ENCODE measurements around the gene CLIC3.

CLIC3 gene

GRCh38 chr9:136970361-136970760 is 26.0 kb downstream of the CLIC3 start:
- no peak for TF ChIP-seq CTCF (conservative IDR thresholded peaks at IDR 0.05; ENCODE audit: control insufficient read depth, insufficient read depth, low read depth, low read length)
- no peak overlapping the region for H3K4me3 ChIP-seq (ENCODE audit: control insufficient read depth, low read depth, low read length)

GRCh38 chr9:136969774-136970173 is 26.6 kb downstream of the CLIC3 start:
- TF ChIP-seq CTCF (conservative IDR thresholded peaks at IDR 0.05; ENCODE audit: control insufficient read depth, insufficient read depth, low read depth, low read length): no peak
- H3K4me3 ChIP-seq (ENCODE audit: control insufficient read depth, low read depth, low read length): no peak overlapping the region

More at GRCh38 chr9:136970361-136970760, 26.0 kb downstream of the CLIC3 start:
- DNase-seq (ENCODE audit: low read depth): no peak

GRCh38 chr9:136969150-136969549 is 27.2 kb downstream of the CLIC3 start:
- H3K4me3 ChIP-seq (ENCODE audit: control insufficient read depth, low read depth, low read length): no peak overlapping the region
- no peak for DNase-seq (ENCODE audit: low read depth)
- TF ChIP-seq CTCF (conservative IDR thresholded peaks at IDR 0.05; ENCODE audit: control insufficient read depth, insufficient read depth, low read depth, low read length): no peak

More at GRCh38 chr9:136969774-136970173, 26.6 kb downstream of the CLIC3 start:
- DNase-seq (ENCODE audit: low read depth): no peak

GRCh38 chr9:136968333-136969127 is 27.8 kb downstream of the CLIC3 start:
- TF ChIP-seq CTCF (conservative IDR thresholded peaks at IDR 0.05; ENCODE audit: control insufficient read depth, insufficient read depth, low read depth, low read length): no peak
- H3K4me3 ChIP-seq (ENCODE audit: control insufficient read depth, low read depth, low read length): no peak overlapping the region

GRCh38 chr9:136965771-136966484 is 30.4 kb downstream of the CLIC3 start:
- no peak for DNase-seq (ENCODE audit: low read depth)
- no peak for TF ChIP-seq CTCF (conservative IDR thresholded peaks at IDR 0.05; ENCODE audit: control insufficient read depth, insufficient read depth, low read depth, low read length)
- no peak overlapping the region for H3K4me3 ChIP-seq (ENCODE audit: control insufficient read depth, low read depth, low read length)

More at GRCh38 chr9:136968333-136969127, 27.8 kb downstream of the CLIC3 start:
- DNase-seq (ENCODE audit: low read depth): no peak

GRCh38 chr9:136964833-136965422 is 31.4 kb downstream of the CLIC3 start:
- no peak overlapping the region for H3K4me3 ChIP-seq (ENCODE audit: control insufficient read depth, low read depth, low read length)
- no peak for DNase-seq (ENCODE audit: low read depth)
- no peak for TF ChIP-seq CTCF (conservative IDR thresholded peaks at IDR 0.05; ENCODE audit: control insufficient read depth, insufficient read depth, low read depth, low read length)

Measured in fibroblast of mammary gland (primary cell).